ENCODE measurements around the gene DHPS.

DNA sequence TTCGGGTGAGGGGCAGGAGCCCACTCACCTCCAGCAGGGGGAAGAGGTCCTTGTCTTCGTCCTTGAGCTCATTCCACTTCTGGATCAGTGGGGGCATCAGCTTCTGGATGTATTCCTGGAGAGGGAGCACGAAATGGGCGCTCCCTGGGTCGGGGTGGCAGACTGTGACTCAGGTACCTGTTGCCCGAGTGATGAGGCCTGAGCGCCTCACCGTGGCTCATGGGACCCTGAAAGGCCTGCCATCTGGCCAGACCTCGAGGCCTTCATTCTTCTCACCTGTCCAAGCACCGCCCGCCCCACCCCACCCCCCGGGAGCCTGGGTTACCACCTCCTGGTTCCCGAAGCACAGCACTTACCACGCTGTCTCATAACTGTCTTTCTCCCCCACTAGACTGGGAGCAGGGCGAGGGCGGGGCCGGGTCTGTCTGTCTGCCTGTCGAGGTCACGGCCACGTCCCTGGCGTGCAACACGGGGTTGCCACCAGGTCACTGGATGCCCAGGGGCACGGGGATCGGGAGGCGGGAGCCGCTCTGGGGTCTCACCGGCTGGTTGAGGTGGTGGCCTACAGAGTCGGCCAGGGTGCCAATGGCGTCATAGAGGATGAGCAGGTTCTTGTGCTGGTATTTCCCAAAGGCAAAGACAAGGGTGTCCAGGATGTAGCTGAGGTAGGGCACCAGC is 24.1 kb upstream of the DHPS start:
- TF ChIP-seq, protein P1, sequence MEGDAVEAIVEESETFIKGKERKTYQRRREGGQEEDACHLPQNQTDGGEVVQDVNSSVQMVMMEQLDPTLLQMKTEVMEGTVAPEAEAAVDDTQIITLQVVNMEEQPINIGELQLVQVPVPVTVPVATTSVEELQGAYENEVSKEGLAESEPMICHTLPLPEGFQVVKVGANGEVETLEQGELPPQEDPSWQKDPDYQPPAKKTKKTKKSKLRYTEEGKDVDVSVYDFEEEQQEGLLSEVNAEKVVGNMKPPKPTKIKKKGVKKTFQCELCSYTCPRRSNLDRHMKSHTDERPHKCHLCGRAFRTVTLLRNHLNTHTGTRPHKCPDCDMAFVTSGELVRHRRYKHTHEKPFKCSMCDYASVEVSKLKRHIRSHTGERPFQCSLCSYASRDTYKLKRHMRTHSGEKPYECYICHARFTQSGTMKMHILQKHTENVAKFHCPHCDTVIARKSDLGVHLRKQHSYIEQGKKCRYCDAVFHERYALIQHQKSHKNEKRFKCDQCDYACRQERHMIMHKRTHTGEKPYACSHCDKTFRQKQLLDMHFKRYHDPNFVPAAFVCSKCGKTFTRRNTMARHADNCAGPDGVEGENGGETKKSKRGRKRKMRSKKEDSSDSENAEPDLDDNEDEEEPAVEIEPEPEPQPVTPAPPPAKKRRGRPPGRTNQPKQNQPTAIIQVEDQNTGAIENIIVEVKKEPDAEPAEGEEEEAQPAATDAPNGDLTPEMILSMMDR (IDR thresholded peaks at IDR 0.05) = no peak
- no peak for TF ChIP-seq EZH2 (IDR thresholded peaks at IDR 0.05)
